ENCODE data around the gene INSR. TPM values are rescaled to one million over a fixed set of nuclear protein-coding genes. Genes with fewer than 3 reads are reported as not detected.
A peak's percentile ranks its signal among the peaks of the same experiment; 100 is the strongest.

Gene INSR
- polyA plus RNA-seq, 3 donors: 25.0 to 37.6 (median 31.3) TPM

DNA sequence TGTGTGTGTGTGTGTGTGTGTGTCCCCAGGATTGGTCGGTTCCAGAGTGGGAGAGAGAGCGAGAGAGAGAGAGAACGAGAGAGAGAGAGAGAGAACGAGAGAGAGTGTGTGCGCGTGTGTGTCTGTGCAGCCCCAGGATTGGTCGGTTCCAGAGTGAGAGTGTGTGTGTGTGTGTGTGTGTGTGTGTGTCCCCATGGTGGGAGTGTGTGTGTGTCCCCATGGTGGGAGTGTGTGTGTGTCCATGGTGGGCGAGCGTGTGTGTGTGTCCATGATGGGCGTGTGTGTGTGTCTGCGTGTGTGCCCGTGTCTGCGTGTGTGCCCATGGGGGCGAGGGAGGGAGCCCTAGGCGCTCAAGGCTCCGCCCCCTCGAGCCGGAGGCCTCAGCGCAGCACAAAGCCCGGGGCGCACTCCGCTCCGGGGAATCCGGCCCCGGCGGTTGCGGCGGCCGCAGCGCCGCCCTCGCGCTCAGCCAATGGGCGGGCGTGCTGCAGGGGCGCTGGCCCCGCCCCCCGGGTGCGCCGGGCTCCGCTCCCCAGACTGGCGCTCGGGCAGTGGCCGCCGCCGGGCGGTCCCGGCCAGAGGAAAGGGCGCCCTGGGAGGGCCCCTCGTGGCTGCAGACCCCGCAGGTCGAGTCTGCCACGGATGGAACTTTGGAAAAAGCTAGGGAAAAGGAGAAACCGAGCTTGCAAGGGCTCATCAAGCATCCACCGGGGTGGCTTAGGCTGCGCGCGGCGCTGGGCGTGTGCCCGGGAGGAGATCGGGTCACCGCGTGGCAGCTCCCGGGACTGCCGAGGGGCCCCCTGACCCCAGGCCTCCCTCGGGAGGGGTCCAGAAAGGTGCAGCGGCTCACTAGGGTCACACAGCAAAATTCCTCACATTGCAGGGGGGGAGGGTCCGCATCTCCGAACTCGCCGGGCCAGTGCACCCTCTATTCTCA lies 96.2 kb downstream of the INSR start:
- DNase-seq: peak; percentile 94

DNA sequence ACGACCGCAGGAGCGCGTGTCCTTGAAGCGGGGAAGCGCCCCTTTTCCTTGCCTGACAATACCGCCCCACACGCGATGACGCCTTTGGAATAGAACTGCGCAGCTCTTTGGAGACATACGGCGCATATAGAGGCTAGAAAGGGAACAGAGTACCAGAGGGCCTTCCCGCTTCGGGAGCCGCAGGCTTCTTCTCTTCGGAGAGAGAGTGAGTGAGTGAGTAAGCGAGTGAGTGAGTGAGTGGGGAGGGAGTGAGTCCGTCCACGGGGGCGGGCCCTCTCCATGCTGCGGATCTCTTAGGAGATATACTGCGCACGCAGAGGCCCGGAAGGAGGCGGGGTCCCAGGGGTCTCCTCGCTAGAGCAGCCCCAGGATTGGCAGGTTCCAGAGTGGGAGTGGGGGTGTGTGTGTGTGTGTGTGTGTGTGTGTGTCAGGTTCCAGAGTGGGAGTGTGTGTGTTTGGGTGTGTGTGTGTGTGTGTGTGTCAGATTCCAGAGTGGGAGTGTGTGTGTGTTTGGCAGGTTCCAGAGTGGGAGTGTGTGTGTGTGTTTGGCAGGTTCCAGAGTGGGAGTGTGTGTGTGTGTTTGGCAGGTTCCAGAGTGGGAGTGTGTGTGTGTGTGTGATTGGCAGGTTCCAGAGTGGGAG lies 97.0 kb downstream of the INSR start:
- peak; percentile 92 for DNase-seq

DNA sequence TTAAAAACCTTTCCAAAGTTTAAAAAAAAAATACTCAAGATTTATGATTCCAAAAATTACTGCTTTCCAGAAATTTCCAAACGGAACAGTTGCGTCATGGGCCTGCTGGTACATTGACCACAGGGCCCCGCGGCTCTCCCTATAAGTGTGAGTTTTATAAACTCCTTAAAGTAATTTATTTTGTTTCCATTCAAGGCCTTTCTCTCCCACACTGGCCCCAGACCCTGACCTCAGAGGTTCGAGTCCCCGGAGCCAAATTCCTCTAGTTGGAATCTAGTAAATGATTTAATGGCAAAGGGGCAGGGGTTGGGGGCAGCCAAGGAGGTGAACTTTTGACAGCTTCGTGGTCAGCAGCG lies 97.5 kb downstream of the INSR start:
- no peak for DNase-seq

DNA sequence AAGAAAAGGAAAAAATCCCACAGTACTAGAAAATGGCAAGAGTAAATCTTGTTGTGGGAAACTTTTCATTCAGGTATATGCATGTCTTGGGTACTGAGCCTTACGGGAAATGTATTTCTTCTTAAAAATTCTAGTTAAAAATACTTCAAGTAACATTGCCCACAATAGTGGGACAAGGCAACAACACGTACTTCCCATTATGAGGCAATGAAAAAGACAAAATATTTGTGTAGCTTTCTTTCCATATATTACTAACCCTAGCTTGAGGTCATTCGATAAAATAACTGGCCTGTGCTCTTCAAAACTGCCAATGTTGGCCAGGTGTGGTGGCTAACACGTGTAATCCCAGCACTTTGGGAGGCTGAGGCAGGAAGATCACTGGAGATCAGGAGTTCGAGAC lies 99.2 kb downstream of the INSR start:
- DNase-seq: no peak

DNA sequence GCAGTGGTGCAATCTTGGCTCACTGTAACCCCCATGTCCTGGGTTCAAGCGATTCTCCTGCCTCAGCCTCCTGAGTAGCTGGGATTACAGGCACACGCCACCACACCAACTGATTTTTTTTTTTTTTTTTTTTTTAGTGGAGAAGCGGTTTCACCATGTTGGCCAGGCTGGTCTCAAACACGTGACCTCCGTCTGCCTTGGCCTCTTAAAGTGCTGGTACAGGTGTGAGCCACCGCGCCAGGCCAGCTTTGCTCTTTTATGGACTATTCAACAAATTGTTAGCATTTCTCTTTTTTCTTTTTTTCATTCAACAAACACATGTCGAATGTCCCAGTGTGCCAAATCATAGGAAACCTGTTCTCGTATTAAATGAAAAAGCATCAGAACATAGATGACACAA lies 99.6 kb downstream of the INSR start:
- no peak for DNase-seq

DNA sequence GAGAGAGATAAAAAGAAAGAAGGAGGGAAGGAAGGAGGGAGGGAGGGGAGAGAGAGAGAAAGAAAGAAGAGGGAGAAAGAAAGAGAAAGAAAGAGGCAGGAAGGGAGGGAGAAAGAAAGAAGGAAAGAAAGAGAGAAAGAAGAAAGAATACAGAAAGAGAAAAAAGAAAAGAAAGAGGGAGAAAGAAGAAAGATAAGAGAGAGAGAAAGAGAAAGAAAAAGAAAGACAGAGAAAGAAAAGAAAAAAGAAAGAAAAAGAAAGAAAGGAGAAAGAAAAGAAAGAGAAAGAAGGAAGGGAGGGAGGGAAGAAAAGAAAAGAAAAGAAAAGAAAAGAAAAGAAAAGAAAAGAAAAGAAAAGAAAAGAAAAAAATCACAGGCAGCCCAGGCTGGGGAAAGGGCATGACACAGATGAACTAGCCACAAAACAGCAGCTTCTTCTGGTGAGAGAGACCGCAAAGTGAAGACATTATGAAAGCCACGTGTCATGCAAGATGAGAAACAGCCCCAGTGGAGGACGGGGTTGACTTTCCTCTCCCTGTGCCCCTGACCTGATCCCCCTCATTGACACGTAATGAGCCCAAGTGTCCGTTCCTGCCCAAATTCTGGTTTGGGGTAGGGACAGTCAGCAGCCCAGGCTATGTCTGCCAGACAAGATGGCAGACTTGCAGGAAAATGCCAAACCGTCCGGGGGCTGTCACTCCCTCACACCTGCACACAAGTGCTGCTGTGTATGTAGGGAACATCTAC lies 102.1 kb downstream of the INSR start:
- no peak for DNase-seq

DNA sequence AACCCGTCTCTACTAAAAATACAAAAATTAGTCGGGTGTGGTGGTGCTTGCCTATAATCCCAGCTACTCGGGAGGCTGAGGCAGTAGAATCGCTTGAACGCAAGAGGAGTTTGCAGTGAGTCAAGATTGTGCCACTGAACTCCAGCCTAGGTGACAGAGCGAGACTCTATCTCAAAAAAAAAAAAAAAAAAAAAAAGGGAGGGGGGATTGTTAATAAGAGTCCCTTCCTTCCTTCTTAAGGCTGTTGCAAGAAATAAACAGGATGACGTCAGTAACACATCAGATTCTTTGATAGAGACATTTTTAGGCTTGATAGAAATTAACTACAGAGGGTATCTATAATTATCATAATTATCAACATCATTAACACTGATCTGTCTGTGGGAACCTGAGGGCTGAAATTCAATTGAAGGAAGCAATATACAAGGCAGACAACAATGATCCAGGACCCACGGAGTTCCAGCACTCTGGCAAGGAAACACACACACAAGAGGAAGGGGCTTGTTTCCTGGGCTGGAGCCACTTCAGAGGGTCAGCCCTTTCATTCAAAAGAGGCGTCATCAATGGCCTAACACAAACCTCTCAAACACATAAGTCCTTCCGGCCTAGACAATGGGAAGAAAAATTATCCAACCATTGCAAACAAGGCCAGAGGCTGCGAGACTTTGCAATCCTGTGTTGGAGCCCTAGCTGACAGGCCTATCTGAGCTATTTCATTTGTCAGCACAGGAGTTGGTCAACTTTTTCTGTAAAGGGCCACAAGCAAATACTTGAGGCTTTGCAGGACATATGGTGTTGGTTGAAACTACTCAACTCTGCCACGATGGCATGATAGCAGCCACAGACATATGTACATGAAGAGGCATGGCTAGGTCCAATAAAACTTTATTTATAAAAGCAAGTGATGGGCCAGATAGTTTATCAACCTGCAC lies 105.2 kb downstream of the INSR start:
- DNase-seq: no peak

DNA sequence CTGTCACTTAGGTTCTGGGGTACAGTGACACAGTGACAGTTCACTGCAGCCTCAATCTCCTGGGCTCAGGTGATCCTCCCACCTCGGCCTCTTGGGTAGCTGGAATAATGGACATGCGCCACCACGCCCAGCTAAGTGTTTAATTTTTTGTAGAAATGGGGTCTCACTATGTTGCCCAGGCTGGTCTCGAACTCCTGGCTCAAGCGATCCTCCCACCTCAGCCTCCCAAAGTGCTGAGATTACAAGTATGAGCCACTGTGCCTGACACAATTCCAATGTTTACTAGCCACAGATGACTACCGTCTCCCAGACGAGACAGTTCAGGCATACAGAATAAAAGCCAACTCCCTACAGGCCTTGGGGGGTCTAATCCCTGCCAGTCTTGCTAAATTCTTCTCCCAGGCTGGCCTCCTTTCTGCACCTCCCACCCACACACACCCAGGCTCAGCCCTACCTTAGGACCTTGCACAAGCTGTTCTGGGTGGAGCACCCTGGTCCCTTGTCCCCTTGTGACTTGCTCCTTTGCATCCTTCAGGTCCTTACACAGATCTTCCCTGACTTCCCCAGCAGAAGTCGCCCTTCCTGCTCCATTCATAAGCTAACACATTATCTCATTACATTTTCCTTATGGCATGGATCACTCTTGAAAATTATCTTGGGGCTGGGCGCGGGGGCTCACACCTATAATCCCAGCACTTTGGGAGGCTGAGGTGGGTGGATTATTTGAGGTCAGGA lies 106.4 kb downstream of the INSR start:
- DNase-seq: no peak

DNA sequence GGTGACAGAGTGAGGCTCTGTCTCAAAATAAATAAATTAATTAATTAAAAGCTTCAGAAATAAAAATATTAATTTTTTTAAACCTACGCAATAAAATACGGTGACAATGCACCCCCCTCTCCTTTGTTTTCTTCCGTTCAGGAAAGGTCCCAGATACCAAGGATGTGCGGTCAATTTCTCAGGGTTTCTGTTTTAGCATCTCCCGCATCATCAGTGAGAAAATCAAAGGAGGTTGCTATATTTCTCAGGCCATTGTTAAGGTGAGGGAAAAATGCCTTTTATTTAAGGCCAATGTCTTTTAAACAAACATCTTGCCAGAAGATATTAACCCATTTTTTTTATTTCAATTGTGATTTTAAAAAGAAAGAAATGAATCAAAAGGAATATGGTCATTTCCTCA lies 111.7 kb downstream of the INSR start:
- no peak for DNase-seq

DNA sequence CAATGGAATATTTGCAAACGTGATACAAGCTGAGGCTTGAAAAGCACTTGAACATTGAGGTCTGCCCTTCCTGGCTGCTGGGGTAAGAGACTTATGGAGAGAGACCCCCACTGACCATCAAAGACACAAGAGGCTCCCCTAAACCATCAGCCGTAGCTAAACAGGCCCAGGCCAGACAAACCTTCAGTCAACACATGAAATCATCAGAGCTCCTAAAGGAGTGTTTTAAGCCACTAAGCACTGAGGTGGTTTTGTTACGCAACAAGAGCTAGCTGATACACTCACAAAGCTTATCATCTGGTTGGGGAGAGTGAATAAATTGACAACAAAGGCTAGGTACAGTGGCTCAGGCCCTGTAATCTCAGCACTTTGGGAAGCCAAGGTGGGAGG lies 114.3 kb downstream of the INSR start:
- no peak for DNase-seq

DNA sequence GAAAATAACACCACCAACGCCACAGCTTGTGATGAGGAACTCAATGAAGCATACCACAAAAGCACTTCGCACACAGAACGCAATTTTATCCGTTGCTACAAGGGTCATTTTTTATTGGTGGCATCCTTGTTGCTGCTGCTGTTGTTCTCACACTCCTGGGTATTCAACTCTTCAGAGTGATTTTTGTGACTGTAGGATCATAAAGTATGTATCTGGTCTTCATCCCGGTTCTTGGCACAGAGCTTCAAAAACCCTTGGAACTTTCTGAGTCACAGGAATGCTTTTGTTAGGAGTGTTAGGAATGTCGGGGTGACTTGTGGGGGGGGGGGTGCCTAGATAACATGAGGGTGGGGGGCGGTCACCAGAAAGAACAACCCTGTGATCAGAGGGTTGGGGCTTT lies 116.3 kb downstream of the INSR start:
- no peak for DNase-seq

DNA sequence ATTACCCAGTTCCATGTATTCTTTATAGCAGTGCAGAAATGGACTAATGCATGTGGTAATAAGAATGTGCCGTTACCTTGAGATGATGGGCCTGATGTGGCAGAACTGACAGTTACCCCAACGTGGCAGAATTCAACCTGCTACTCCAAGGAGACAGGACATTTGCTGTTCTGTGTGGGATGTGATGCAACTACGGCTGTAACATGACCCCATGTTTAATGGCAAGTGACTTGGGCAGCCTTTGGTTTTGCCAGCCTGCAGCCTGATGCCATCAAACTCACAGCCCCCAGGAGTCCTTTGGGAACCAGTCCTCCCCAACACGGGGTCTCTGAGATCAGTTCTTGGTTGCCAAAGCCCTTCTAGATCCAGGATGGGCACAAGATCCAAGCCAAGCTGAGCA lies 117.4 kb downstream of the INSR start:
- no peak for DNase-seq

DNA sequence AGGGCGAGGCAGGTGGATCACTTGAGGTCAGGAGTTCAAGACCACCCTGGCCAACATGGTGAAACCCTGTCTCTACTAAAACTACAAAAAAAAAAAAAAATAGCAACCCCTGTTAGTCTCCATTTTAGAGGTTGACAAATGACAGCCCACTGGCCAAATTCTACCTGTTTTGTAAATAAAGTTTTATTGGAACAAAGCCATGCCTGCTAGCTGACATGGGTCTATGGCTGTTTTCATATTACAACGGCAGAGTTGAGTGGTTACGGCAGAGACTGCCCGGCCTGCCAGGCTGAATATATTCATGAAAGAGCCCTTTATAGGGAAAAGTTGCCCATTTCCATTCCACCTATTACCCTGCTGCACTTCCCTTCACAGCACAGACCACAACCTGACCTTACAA lies 121.4 kb downstream of the INSR start:
- DNase-seq: no peak

DNA sequence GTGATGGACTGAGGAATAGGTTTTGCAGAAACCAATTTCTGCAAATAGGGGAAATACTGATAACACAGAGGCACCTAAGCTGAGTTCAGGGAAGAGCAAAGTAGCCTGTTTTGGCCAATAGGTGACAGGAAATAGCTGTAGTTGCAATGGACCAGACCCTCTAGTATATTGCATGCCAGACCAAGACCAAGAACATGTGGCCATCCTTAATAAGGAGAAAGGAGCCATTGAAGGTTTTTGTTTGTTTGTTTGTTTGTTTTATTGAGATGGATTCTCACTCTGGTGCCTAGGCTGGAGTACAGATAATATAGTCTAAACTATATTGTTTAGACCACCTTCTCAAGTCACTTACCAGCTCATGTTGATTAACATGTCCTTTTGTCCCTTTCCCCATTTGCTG lies 123.2 kb downstream of the INSR start:
- DNase-seq: no peak

DNA sequence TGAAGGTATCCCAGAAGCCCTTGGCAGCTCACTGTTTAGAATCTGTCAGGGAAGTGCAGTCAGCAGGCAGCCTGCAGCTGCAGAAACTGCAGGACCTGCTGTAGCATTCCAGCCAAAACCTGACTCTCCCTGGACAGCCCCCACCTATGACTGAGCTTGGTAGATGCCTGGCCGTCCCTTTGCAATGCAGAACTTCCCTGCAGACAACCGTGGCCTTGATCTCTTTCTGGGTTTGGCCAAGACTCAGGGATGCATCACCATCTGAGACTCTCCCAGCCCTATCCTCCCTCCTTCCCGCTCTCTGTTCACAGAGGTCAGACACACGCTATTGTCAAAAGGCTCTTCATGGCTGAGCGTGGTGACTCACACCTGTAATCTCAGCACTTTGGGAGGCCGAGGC lies 125.3 kb downstream of the INSR start:
- DNase-seq: no peak

DNA sequence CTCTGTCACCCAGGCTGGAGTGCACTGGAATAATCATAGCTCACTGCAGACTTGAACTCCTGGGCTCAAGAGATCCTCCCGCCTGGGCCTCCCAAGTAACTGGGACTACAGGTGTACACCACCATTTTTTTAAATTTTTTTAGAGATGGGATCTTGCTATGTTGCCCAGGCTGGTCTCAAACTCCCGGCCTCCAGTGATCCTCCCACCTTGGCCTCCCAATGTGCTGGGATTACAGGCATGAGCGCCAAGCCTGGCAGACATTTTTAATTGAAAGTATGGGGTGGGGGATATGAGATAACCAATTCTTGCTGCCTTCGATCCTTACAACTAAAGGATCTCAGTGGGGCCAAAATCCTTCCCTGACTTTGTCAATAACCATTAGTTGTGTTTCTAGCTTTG lies 132.9 kb downstream of the INSR start:
- DNase-seq: no peak

DNA sequence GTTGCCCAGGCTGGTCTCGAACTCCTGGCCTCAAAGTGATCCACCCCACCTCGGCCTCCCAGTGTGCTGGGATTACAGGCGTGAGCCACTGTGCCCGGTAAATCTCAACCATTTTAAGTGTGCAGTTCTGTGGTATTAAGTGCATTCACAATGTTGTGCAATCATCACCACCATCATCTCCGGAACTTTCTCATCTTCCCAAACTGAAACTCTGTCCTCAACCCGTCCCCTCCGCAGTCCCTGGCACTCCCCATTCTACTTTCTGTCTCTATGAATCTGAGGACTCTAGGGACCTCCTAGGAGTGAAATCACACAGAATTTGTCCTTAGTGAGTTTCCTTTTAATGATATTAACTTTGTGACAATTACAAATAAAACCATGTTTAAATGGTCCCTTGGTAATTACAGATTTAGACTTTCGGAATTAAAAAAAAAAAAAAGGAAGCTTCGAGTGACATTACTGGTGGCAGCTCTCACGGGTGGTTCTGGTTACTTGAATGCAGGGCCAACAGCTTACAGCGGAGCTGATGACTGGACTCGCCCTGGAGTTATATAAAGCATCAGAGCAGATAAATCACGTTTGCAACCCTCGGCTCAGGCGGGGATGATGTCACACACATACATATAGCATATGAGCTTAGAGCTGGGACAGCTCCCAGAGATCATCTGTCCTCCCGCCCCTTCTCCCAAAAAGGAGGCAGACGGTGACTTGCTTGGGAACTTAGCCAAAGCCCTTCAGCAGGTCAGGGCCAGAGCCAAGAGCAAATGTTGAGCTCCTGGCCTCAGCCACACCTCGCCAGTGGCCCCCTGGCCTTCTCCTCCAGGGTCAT lies 134.9 kb downstream of the INSR start:
- peak; percentile 42 for DNase-seq

DNA sequence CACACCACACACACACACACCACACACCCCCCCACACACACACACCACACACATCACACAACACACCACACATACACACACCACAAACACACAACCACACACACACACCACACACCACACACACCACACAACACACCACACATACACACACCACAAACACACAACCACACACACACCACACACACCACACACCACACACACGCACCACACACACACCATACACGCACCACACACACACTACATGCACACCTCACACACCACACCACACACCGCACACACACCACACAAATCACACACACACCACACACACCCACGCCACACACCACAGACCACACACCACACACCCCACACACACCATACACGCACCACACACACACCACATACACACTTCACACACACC lies 141.2 kb downstream of the INSR start:
- DNase-seq: no peak

DNA sequence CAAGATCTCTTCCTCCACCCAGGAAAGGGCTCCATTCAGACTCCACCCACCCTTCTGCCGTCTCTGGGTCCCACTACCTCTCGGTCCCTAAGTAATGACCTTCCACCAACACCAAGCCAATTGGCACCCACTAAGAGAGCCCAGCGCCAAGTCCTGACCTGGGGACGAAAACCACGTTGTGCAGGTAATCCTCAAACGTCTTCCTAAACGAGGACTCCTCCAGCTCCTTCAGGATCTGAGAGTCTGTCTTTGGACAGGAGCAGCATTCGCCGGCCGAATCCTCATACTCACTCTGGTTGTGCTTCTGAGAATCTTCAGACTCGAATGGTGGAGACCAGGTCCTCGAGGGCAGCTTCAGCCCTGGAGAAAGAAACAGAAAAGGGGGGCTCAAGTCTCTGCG lies 141.6 kb downstream of the INSR start:
- no peak for DNase-seq
